Hepatocyte (in vitro differentiated cells): ENCODE results near the gene LPP. TPM values are rescaled to one million over a fixed set of nuclear protein-coding genes. Genes with fewer than 3 reads are reported as not detected.

Experiments
- DNase-seq: peaks from one replicate; pipeline ENCODE4 v3.0.0-alpha.2; 2016; ENCODE audit warnings: low spot score
- H2AFZ ChIP-seq: fragments of 200-600 bp; sonication (generic); 2 replicates; pipeline ENCODE4 v1.6.0; 2016; ENCODE audit warnings: antibody characterized with exemption, mild to moderate bottlenecking
- H3K27ac ChIP-seq: fragments of 200-600 bp; sonication (generic); 2 replicates; pipeline ENCODE4 v1.5.1; 2016; ENCODE audit warnings: mild to moderate bottlenecking
- H3K27me3 ChIP-seq: fragments of 200-600 bp; sonication (generic); 2 replicates; pipeline ENCODE4 v1.6.1; 2016
- H3K36me3 ChIP-seq: fragments of 200-600 bp; sonication (generic); replicated peaks from 2 replicates; pipeline ENCODE4 v1.5.1; 2016; ENCODE audit warnings: low read depth; ENCODE audit not compliant: insufficient read depth
- H3K4me1 ChIP-seq: fragments of 200-600 bp; sonication (generic); 2 replicates; pipeline ENCODE4 v1.5.1; 2016; ENCODE audit warnings: mild to moderate bottlenecking, moderate library complexity; ENCODE audit not compliant: insufficient read depth
- H3K4me2 ChIP-seq: fragments of 200-600 bp; sonication (generic); 2 replicates; pipeline ENCODE4 v1.6.0; 2016
- H3K4me3 ChIP-seq: fragments of 200-600 bp; sonication (generic); 2 replicates; pipeline ENCODE4 v1.5.1; 2016; ENCODE audit warnings: mild to moderate bottlenecking
- H3K79me2 ChIP-seq: fragments of 200-600 bp; sonication (generic); 2 replicates; pipeline ENCODE4 v1.6.0; 2017; ENCODE audit warnings: mild to moderate bottlenecking
- H3K9me2 ChIP-seq: fragments of 200-600 bp; sonication (generic); replicated peaks from 2 replicates; pipeline ENCODE4 v1.6.0; 2017; ENCODE audit warnings: mild to moderate bottlenecking; ENCODE audit not compliant: insufficient read depth
- H3K9me3 ChIP-seq: fragments of 200-600 bp; sonication (generic); 2 replicates; pipeline ENCODE4 v1.5.1; 2016; ENCODE audit warnings: low read depth, mild to moderate bottlenecking
- H4K20me1 ChIP-seq: fragments of 200-600 bp; sonication (generic); 2 replicates; pipeline ENCODE4 v1.6.0; 2016; ENCODE audit warnings: mild to moderate bottlenecking; ENCODE audit not compliant: insufficient read depth, poor library complexity, severe bottlenecking
- CTCF ChIP-seq: fragments of 200-600 bp; sonication (generic); IDR thresholded peaks from 2 replicates; pipeline ENCODE4 v1.5.1; 2016; ENCODE audit warnings: antibody characterized with exemption, mild to moderate bottlenecking; ENCODE audit not compliant: poor library complexity
- EZH2 ChIP-seq: fragments of 200-600 bp; sonication (generic); IDR thresholded peaks from 2 replicates; pipeline ENCODE4 v1.6.1; 2016; ENCODE audit warnings: antibody characterized with exemption, mild to moderate bottlenecking, borderline replicate concordance
- EZH2phosphoT487 ChIP-seq: fragments of 200-600 bp; sonication (generic); IDR thresholded peaks from one replicate; pipeline ENCODE4 v1.6.1; 2018; ENCODE audit warnings: antibody characterized with exemption, mild to moderate bottlenecking, low read depth, moderate library complexity; ENCODE audit not compliant: unreplicated experiment, severe bottlenecking
- WGBS: methylation state at CpG from one replicate; pipeline ENCODE4 v1.1.6; 2016; ENCODE audit warnings: low lambda C conversion rate; ENCODE audit errors: missing lambda C conversion rate; 5-methylcytosine and 5-hydroxymethylcytosine counted together
- polyA plus RNA-seq: library from polyadenylated mRNA; unstranded; fragments of >200 nt; fragmentation: Nextera tagmentation; extraction: Ambion mirVana; gene quantifications from 2 replicates; pipeline ENCODE4 v1.2.1, GENCODE V29; 2016
- total RNA-seq: library from RNA; depleted of rRNA; stranded (reverse); fragments of >200 nt; gene quantifications from 2 replicates; pipeline ENCODE4 v1.2.3, GENCODE V29; 2014

Gene LPP, protein sequence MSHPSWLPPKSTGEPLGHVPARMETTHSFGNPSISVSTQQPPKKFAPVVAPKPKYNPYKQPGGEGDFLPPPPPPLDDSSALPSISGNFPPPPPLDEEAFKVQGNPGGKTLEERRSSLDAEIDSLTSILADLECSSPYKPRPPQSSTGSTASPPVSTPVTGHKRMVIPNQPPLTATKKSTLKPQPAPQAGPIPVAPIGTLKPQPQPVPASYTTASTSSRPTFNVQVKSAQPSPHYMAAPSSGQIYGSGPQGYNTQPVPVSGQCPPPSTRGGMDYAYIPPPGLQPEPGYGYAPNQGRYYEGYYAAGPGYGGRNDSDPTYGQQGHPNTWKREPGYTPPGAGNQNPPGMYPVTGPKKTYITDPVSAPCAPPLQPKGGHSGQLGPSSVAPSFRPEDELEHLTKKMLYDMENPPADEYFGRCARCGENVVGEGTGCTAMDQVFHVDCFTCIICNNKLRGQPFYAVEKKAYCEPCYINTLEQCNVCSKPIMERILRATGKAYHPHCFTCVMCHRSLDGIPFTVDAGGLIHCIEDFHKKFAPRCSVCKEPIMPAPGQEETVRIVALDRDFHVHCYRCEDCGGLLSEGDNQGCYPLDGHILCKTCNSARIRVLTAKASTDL
- 67.7 and 73.8 TPM in 2 replicates for total RNA-seq
- polyA plus RNA-seq, result 46.9 and 53.2 TPM in 2 replicates

- peaks cover 46% of the 10 kb centered on the region for H3K4me1 ChIP-seq
- H3K9me3 ChIP-seq, result no peaks in the 10 kb centered on the region
- H3K9me2 ChIP-seq, result no peaks in the 10 kb centered on the region
- H2AFZ ChIP-seq, result peak within 1 kb of the TSS; percentile 22
- no peaks in the 10 kb centered on the region for H3K27me3 ChIP-seq
- H3K27ac ChIP-seq, result peak within 1 kb of the TSS; percentile 99
- H3K4me2 ChIP-seq, result peak within 1 kb of the TSS; percentile 82
- no peaks in the 10 kb centered on the region for H3K36me3 ChIP-seq
- peak within 1 kb of the TSS; percentile 51 for H3K4me3 ChIP-seq
- 1% methylated on average over 24 of the region's 66 CpGs for WGBS
- H4K20me1 ChIP-seq, result peaks cover 4% of the 10 kb centered on the region
- H3K79me2 ChIP-seq, result peaks cover 60% of the 10 kb centered on the region
- TF ChIP-seq EZH2 (no peak), CTCF (peak; percentile 3)
- peak; percentile 88 for DNase-seq
Observed at GRCh38 chr3:188154014-188154808, at the start of gene LPP. LPP (plus strand) TSS chr3:188154157; CDS start chr3:188406121, 251,964 bp downstream.

DNA sequence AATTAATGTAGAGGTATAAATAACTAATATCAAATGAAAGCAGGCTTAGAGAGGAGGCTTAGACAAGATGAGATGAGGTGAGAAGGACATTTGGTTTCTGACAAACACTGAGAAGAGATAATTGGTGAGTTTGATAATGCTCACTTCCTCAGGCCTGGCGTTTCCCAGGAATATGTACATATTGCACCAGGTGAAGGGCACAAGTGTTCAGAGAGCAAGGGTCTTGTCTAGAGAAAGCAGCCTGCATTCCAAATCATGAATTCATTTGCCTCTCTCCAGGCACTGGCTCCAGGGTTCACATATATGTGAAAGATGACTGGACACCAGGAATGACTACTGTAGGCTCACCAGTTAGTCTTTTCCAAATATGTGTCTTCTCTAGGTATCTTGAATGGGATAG lies 48.0 kb upstream of the LPP start:
- Histone ChIP-seq H3K27ac (no peak overlapping the region), H3K9me3 (no peaks in the 10 kb centered on the region), H3K79me2 (no peaks in the 10 kb centered on the region), H3K4me1 (no peaks in the 10 kb centered on the region), H3K27me3 (no peaks in the 10 kb centered on the region), H4K20me1 (no peaks in the 10 kb centered on the region), H3K36me3 (no peaks in the 10 kb centered on the region), H3K4me3 (no peak overlapping the region), H3K9me2 (no peaks in the 10 kb centered on the region), H2AFZ (no peak overlapping the region), H3K4me2 (no peak overlapping the region)
- WGBS, result 59% methylated on average over 1 of the region's 1 CpG
- no peak for DNase-seq
- no peak for TF ChIP-seq EZH2phosphoT487
- TF ChIP-seq EZH2, result no peak
- no peak for TF ChIP-seq CTCF

- H3K4me2 ChIP-seq, result no peak overlapping the region
- H3K79me2 ChIP-seq, result no peaks in the 10 kb centered on the region
- H4K20me1 ChIP-seq, result no peaks in the 10 kb centered on the region
- H3K4me3 ChIP-seq, result no peak overlapping the region
- TF ChIP-seq EZH2 (no peak), CTCF (no peak), EZH2phosphoT487 (no peak)
- no peaks in the 10 kb centered on the region for H3K9me2 ChIP-seq
- no peaks in the 10 kb centered on the region for H3K4me1 ChIP-seq
- 98% methylated on average over 5 of the region's 5 CpGs for WGBS
- no peak for DNase-seq
- no peaks in the 10 kb centered on the region for H3K27me3 ChIP-seq
- H2AFZ ChIP-seq, result no peak overlapping the region
- no peaks in the 10 kb centered on the region for H3K9me3 ChIP-seq
- no peak overlapping the region for H3K27ac ChIP-seq
- H3K36me3 ChIP-seq, result no peaks in the 10 kb centered on the region
Observed at GRCh38 chr3:188106454-188106853, 47.5 kb upstream of the LPP start.
